SK-N-SH (cell line): Measurements from ENCODE around the gene SPATA12. TPM values are rescaled to one million over a fixed set of nuclear protein-coding genes. Genes with fewer than 3 reads are reported as not detected.
"Not testable (repeated sequence)": the region's sequence is repeated elsewhere in the genome, so short reads cannot be mapped to it uniquely, and the experiment has no call there.

Experiments used
- CTCF ChIA-PET: fragments of 300-600, 350-600 bp; formaldehyde crosslinking; extraction: SDS; loops from one replicate; lab custom pipeline; 2021; lab: Yijun Ruan, JAX
- POLR2A ChIA-PET: fragments of 350-600 bp; sonication (Branson Sonifier 250); formaldehyde crosslinking; extraction: SDS; loops from one replicate; lab custom pipeline; 2020; ENCODE audit warnings: antibody characterized with exemption, inconsistent platforms; lab: Yijun Ruan, JAX
- DNase-seq: peaks from one replicate; pipeline ENCODE4 v3.0.0; 2012
- H2AFZ ChIP-seq: fragments of 200-600 bp; sonication (generic); 2 replicates; pipeline ENCODE4 v1.8.1; 2016; ENCODE audit warnings: antibody characterized with exemption, mild to moderate bottlenecking, low read depth
- H3F3A ChIP-seq: fragments of 200-600 bp; sonication (generic); replicated peaks from 2 replicates; pipeline ENCODE3; 2016; ENCODE audit warnings: antibody characterized with exemption, mild to moderate bottlenecking; ENCODE audit not compliant: insufficient read depth
- H3K27ac ChIP-seq, 2 experiments: fragments of 200-500 bp in 1 of 2; fragments of 200-600 bp in 1 of 2; sonication (Bioruptor generic) in 1 of 2; sonication (generic), shearing (Covaris generic) in 1 of 2; 2 replicates each; pipeline versions ENCODE4 v1.5.1 to v1.6.1; 2014 to 2016; ENCODE audit warnings: low read depth in 2 of 2, inconsistent platforms in 1 of 2, low read length in 1 of 2, mild to moderate bottlenecking in 1 of 2, mixed read lengths in 1 of 2
- H3K27me3 ChIP-seq: fragments of 200-600 bp; sonication (generic), shearing (Covaris generic); 2 replicates; pipeline ENCODE4 v1.6.1; 2016; ENCODE audit warnings: mixed run types; ENCODE audit not compliant: insufficient read depth
- H3K36me3 ChIP-seq, 2 experiments: fragments of 200-500 bp in 1 of 2; fragments of 200-600 bp in 1 of 2; sonication (Bioruptor generic) in 1 of 2; sonication (generic) in 1 of 2; replicated peaks in 1 of 2; 2 replicates each; pipeline versions ENCODE3 to v1.5.1; 2014 to 2016; ENCODE audit warnings: low read length in 1 of 2, mild to moderate bottlenecking in 1 of 2; ENCODE audit not compliant: insufficient read depth in 2 of 2, control insufficient read depth in 1 of 2
- H3K4me1 ChIP-seq, 2 experiments: fragments of 200-500 bp in 1 of 2; fragments of 200-600 bp in 1 of 2; sonication (Bioruptor generic) in 1 of 2; sonication (generic), shearing (Covaris generic) in 1 of 2; 2 replicates each; pipeline versions ENCODE4 v1.5.1 to v1.6.1; 2014 to 2016; ENCODE audit warnings: low read depth in 1 of 2, low read length in 1 of 2, mixed run types in 1 of 2; ENCODE audit not compliant: insufficient read depth in 2 of 2, control insufficient read depth in 1 of 2
- H3K4me2 ChIP-seq: fragments of 200-600 bp; sonication (generic), shearing (Covaris generic); 2 replicates; pipeline ENCODE4 v1.6.1; 2017; ENCODE audit warnings: mixed run types
- H3K4me3 ChIP-seq, 2 experiments: fragments of 200-500 bp in 1 of 2; fragments of 200-600 bp in 1 of 2; sonication (Bioruptor generic) in 1 of 2; sonication (generic), shearing (Covaris generic) in 1 of 2; 2 replicates each; pipeline versions ENCODE4 v1.5.1 to v1.8.1; 2014 to 2016; ENCODE audit warnings: low read depth in 2 of 2, inconsistent platforms in 1 of 2, low read length in 1 of 2, mild to moderate bottlenecking in 1 of 2, mixed read lengths in 1 of 2, moderate library complexity in 1 of 2
- H3K79me2 ChIP-seq: fragments of 200-600 bp; sonication (generic); 2 replicates; pipeline ENCODE4 v1.8.1; 2017; ENCODE audit warnings: mild to moderate bottlenecking; ENCODE audit not compliant: insufficient read depth
- H3K9ac ChIP-seq: fragments of 200-600 bp; sonication (generic); 2 replicates; pipeline ENCODE4 v1.6.1; 2017; ENCODE audit warnings: mixed run types
- H3K9me2 ChIP-seq: fragments of 200-600 bp; sonication (generic); 2 replicates; pipeline ENCODE4 v1.6.1; 2017; ENCODE audit warnings: mixed run types
- H3K9me3 ChIP-seq: fragments of 200-600 bp; sonication (generic); 2 replicates; pipeline ENCODE4 v1.6.1; 2017; ENCODE audit warnings: mixed run types, mild to moderate bottlenecking, moderate library complexity
- H4K20me1 ChIP-seq: fragments of 200-600 bp; sonication (generic); 2 replicates; pipeline ENCODE4 v1.6.1; 2017; ENCODE audit warnings: mild to moderate bottlenecking, mixed run types; ENCODE audit not compliant: insufficient read depth
- EZH2phosphoT487 ChIP-seq: fragments of 200-600 bp; sonication (generic); IDR thresholded peaks from 2 replicates; pipeline ENCODE4 v1.6.1; 2017; ENCODE audit warnings: low read depth, mixed run types, mild to moderate bottlenecking, antibody characterized with exemption, moderate library complexity, borderline replicate concordance
- FOXM1 ChIP-seq: IDR thresholded peaks from 2 replicates; pipeline ENCODE4 v1.4.0; 2012; ENCODE audit warnings: low read depth, mild to moderate bottlenecking
- GATA2 ChIP-seq: sonication (generic); formaldehyde crosslinking; IDR thresholded peaks from 2 replicates; pipeline ENCODE4 v1.5.0; 2020; ENCODE audit warnings: mild to moderate bottlenecking, missing genetic modification reagents
- JUND ChIP-seq: IDR thresholded peaks from 2 replicates; pipeline ENCODE4 v1.4.0; 2012
- NFIC ChIP-seq: IDR thresholded peaks from 2 replicates; pipeline ENCODE4 v1.4.0; 2012; ENCODE audit warnings: borderline replicate concordance
- RAD21 ChIP-seq: IDR thresholded peaks from 2 replicates; pipeline ENCODE4 v1.6.1; 2012; ENCODE audit warnings: mild to moderate bottlenecking, low read length
- RFX5 ChIP-seq: IDR thresholded peaks from 2 replicates; pipeline ENCODE4 v1.6.1; 2012; ENCODE audit warnings: mild to moderate bottlenecking, improper control_type of control experiment, low read length
- RXRA ChIP-seq: IDR thresholded peaks from 2 replicates; pipeline ENCODE4 v1.4.0; 2012; ENCODE audit warnings: low read depth, mild to moderate bottlenecking, borderline replicate concordance
- TAF1 ChIP-seq: IDR thresholded peaks from 2 replicates; pipeline ENCODE4 v1.6.1; 2012; ENCODE audit warnings: low read depth, mild to moderate bottlenecking, low read length, moderate library complexity, borderline replicate concordance
- WGBS: methylation state at CpG from one replicate; pipeline ENCODE4 v1.1.6; 2017; ENCODE audit warnings: low lambda C conversion rate; 5-methylcytosine and 5-hydroxymethylcytosine counted together
- polyA plus RNA-seq, 3 experiments: library from polyadenylated mRNA; depleted of rRNA; stranded (reverse); fragments of >200 nt; gene quantifications; 2 replicates each; pipeline ENCODE4 v1.2.3, GENCODE V29; 2012
- TF ChIP-seq, protein P1 (sequence below): IDR thresholded peaks from 2 replicates; pipeline ENCODE4 v1.4.0; 2012; ENCODE audit warnings: low read depth
- TF ChIP-seq, protein P2 (sequence below): fragments of 150-350 bp; IDR thresholded peaks from 2 replicates; pipeline ENCODE4 v1.6.1; 2017; ENCODE audit warnings: antibody characterized with exemption, low read length, low read depth, borderline replicate concordance

The SPATA12 gene
- polyA plus RNA-seq, 1 of the 3 experiments (the other 2 are of a cell fraction): 0.33 TPM

DNA sequence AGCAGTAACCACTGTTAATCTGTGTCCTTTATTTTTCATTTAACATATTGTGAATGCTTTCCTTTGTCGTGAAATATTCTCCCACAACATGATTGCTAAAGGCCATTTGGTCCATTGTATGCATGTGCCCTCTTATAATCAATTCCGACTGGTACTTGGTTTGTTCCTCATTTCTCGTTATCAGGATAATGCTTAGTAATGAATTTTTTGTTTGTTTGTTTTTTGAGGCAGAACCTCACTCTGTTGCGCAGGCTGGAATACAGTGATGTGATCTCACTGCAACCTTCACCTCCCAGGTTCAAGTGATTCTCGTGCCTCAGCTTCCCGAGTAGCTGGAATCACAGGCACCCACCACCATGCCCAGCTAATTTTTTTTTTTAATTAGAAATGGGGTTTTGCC lies 22.0 kb downstream of the SPATA12 start:
- no peaks in the 10 kb centered on the region for H3K36me3 ChIP-seq
- H3K4me2 ChIP-seq: no peak overlapping the region
- H3K9me2 ChIP-seq: no peaks in the 10 kb centered on the region
- DNase-seq: no peak
- no peaks in the 10 kb centered on the region for H4K20me1 ChIP-seq
- no peak overlapping the region for H2AFZ ChIP-seq
- no peaks in the 10 kb centered on the region for H3K9me3 ChIP-seq
- no peak for TF ChIP-seq EZH2phosphoT487
- TF ChIP-seq, protein P1, sequence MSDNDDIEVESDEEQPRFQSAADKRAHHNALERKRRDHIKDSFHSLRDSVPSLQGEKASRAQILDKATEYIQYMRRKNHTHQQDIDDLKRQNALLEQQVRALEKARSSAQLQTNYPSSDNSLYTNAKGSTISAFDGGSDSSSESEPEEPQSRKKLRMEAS: no peak
- H3K27me3 ChIP-seq: no peaks in the 10 kb centered on the region
- no peak overlapping the region for H3K9ac ChIP-seq
- H3K4me1 ChIP-seq: peaks cover 0 to 9% of the 10 kb centered on the region in 2 experiments; a peak in 1 of 4 replicates
- H3F3A ChIP-seq: no peaks in the 10 kb centered on the region
- CTCF ChIA-PET: interaction anchor here (1.4 to 1.9 kb wide), 2 partner anchors 87 to 94 kb away, joined by 4 to 6 read pairs; no protein-coding TSS in a partner anchor
- POLR2A ChIA-PET: interaction anchor here (0.7 kb wide), 2 partner anchors 146 to 1277 kb away, joined by 3 read pairs; no protein-coding TSS in a partner anchor
- 95% methylated on average over 6 of the region's 6 CpGs for WGBS
- H3K79me2 ChIP-seq: no peaks in the 10 kb centered on the region
- H3K4me3 ChIP-seq: no peak overlapping the region
- no peak overlapping the region for H3K27ac ChIP-seq

DNA sequence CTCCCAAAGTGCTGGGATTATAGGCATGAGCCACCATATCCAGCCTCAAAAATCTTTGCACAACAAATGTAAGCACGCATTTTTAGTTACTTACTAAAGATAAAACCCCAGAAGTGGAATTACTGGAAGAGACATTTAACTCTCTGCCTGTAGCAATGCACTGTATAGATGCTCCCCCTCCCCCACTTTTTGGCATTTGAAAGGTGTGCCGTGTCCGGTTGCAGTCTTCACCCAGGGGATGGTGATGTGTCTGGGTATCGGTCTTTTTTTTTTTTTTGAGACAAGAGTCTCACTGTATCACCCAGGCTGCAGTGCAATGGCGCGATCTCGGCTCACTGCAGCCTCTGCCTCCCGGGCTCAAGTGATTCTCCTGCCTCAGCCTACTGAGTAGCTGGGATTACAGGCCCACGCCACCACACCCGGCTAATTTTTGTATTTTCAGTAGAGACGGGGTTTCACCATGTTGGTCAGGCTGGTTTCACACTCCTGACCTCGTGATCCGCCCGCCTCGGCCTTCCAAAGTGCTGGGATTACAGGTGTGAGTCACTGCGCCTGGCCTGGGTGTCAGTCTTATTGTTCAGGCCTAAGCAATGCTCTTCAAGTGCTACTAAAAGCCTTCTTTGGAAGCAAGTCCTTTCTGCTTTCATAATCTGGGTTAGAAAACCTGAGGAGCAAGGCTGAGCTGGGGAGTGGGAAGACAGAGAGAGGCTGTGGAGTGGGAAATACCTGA lies 23.0 kb downstream of the SPATA12 start:
- not testable (repeated sequence) for H3K4me3 ChIP-seq, H2AFZ ChIP-seq, DNase-seq, H3K36me3 ChIP-seq, H3K79me2 ChIP-seq, H3K9me2 ChIP-seq, H3K9me3 ChIP-seq, H3K4me1 ChIP-seq, H3K27me3 ChIP-seq, H4K20me1 ChIP-seq, H3K9ac ChIP-seq, H3F3A ChIP-seq, H3K4me2 ChIP-seq, H3K27ac ChIP-seq
- ChIA-PET CTCF (interaction anchor here (1.4 to 1.9 kb wide), 3 partner anchors 88 to 139 kb away, joined by 4 to 6 read pairs (median 4); no protein-coding TSS in a partner anchor), POLR2A (interaction anchor here (0.7 kb wide), 1 partner anchor 76 kb away, joined by 4 read pairs; no protein-coding TSS in a partner anchor)
- WGBS: 96% methylated on average over 16 of the region's 16 CpGs

DNA sequence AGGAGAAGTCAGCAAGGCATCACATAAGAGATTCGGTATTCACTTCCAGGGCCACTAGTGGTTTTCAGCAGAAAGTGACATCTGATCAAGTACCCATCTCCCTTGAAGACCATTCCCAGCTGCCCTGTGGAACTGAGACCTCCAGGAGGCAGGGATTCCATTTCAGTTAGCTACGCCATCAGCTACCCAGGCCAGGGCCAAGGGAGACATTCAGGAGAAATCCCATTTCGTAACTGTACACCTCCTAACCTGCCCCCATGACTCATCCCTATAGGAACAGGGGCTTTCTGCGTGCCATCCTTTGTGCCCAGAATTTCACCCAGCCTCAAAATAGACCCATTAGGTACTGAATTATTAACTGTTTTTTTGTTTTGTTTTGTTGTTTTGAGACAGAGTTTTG lies 24.7 kb downstream of the SPATA12 start:
- H3K27ac ChIP-seq: no peak overlapping the region
- no peak overlapping the region for H2AFZ ChIP-seq
- no peaks in the 10 kb centered on the region for H3K9me3 ChIP-seq
- no peaks in the 10 kb centered on the region for H3K27me3 ChIP-seq
- H4K20me1 ChIP-seq: no peaks in the 10 kb centered on the region
- no peaks in the 10 kb centered on the region for H3K36me3 ChIP-seq
- no peaks in the 10 kb centered on the region for H3K79me2 ChIP-seq
- no peak overlapping the region for H3K9ac ChIP-seq
- ChIA-PET POLR2A (no interaction called here), CTCF (interaction anchor here (1.1 kb wide), 1 partner anchor 16 kb away, joined by 4 read pairs; no protein-coding TSS in a partner anchor)
- DNase-seq: no peak
- no peaks in the 10 kb centered on the region; a peak in 1 of 4 replicates for H3K4me1 ChIP-seq
- no peak overlapping the region for H3K4me3 ChIP-seq
- H3F3A ChIP-seq: no peaks in the 10 kb centered on the region
- H3K4me2 ChIP-seq: no peak overlapping the region
- TF ChIP-seq GATA2 (CRISPR knock-in tag): no peak
- no peak for TF ChIP-seq JUND
- TF ChIP-seq, protein P1: no peak
- no peak for TF ChIP-seq RXRA
- TF ChIP-seq, protein P2, sequence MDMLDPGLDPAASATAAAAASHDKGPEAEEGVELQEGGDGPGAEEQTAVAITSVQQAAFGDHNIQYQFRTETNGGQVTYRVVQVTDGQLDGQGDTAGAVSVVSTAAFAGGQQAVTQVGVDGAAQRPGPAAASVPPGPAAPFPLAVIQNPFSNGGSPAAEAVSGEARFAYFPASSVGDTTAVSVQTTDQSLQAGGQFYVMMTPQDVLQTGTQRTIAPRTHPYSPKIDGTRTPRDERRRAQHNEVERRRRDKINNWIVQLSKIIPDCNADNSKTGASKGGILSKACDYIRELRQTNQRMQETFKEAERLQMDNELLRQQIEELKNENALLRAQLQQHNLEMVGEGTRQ: no peak
- TF ChIP-seq FOXM1: no peak
- no peak for TF ChIP-seq NFIC
- no peak for TF ChIP-seq RAD21
- no peak for TF ChIP-seq TAF1
- TF ChIP-seq RFX5: no peak
- 94% methylated on average over 4 of the region's 4 CpGs for WGBS
- H3K9me2 ChIP-seq: no peaks in the 10 kb centered on the region
